ENCODE data around the gene CNNM2. TPM values are rescaled to one million over a fixed set of nuclear protein-coding genes. Genes with fewer than 3 reads are reported as not detected.
A peak's percentile ranks its signal among the peaks of the same experiment; 100 is the strongest.
"Not testable (repeated sequence)": the region's sequence is repeated elsewhere in the genome, so short reads cannot be mapped to it uniquely, and the experiment has no call there.

CNNM2 gene
- total RNA-seq, 1 experiment from 2014 or later = 16.1 TPM

GRCh38 chr10:103130910-103131309, 212.8 kb downstream of the CNNM2 start:
- no TSS peak for BruUV-seq (replicated peaks)
- CTCF ChIA-PET = interaction anchor here (0.6 kb wide), 1 partner anchor 82 kb away, joined by 3 read pairs; no protein-coding TSS in a partner anchor
- Histone ChIP-seq H3K9me3 (peaks cover 11% of the 10 kb centered on the region), H3K4me1 (peaks cover 2% of the 10 kb centered on the region), H3K4me3 (ENCODE audit: low read depth, low read length) (no peak overlapping the region), H3K27me3 (replicated peaks; ENCODE audit: control insufficient read depth, insufficient read depth, low read length) (no peaks in the 10 kb centered on the region), H3K36me3 (ENCODE audit: control insufficient read depth, insufficient read depth, low read length) (no peaks in the 10 kb centered on the region)
- H3K27me3 Mint-ChIP-seq (ENCODE audit: insufficient read depth, unreplicated experiment) = no peaks in the 10 kb centered on the region
- peaks cover 69% of the 10 kb centered on the region for H3K36me3 Mint-ChIP-seq (ENCODE audit: insufficient read depth, unreplicated experiment)
- H3K4me3 Mint-ChIP-seq (ENCODE audit: unreplicated experiment) = no peak overlapping the region
- intact Hi-C loops (cut with micrococcal nuclease; ENCODE audit: unreplicated experiment) = no loop called here
- TF ChIP-seq CTCF (IDR thresholded peaks at IDR 0.05; ENCODE audit: insufficient read depth in 1 of 2, low read depth in 1 of 2, low read length in 1 of 2, severe bottlenecking in 1 of 2, unreplicated experiment in 1 of 2) = no peak
- H3K9me3 Mint-ChIP-seq (ENCODE audit: unreplicated experiment) = peaks cover 12% of the 10 kb centered on the region
- no peak for DNase-seq
- H3K4me1 Mint-ChIP-seq (ENCODE audit: low read depth, unreplicated experiment) = peaks cover 4% of the 10 kb centered on the region
- POLR2A ChIA-PET = interaction anchor here (0.6 kb wide), 1 partner anchor 11 kb away, joined by 3 read pairs; no protein-coding TSS in a partner anchor
- H3K27ac Mint-ChIP-seq (ENCODE audit: unreplicated experiment) = peak overlapping the region; percentile 50

GRCh38 chr10:103135168-103135567, 217.1 kb downstream of the CNNM2 start:
- H3K4me3 ChIP-seq (ENCODE audit: low read depth, low read length); H3K4me1 ChIP-seq; BruUV-seq (replicated peaks); H3K36me3 ChIP-seq (ENCODE audit: control insufficient read depth, insufficient read depth, low read length); intact Hi-C loops (cut with micrococcal nuclease; ENCODE audit: unreplicated experiment); H3K27ac Mint-ChIP-seq (ENCODE audit: unreplicated experiment); CTCF ChIA-PET; H3K4me3 Mint-ChIP-seq (ENCODE audit: unreplicated experiment); H3K27me3 Mint-ChIP-seq (ENCODE audit: insufficient read depth, unreplicated experiment); H3K27me3 ChIP-seq (replicated peaks; ENCODE audit: control insufficient read depth, insufficient read depth, low read length); POLR2A ChIA-PET; DNase-seq; H3K4me1 Mint-ChIP-seq (ENCODE audit: low read depth, unreplicated experiment): not testable (repeated sequence)
- H3K9me3 Mint-ChIP-seq (ENCODE audit: unreplicated experiment) = peaks cover 18% of the 10 kb centered on the region
- H3K36me3 Mint-ChIP-seq (ENCODE audit: insufficient read depth, unreplicated experiment) = peaks cover 76% of the 10 kb centered on the region
- peaks cover 11% of the 10 kb centered on the region for H3K9me3 ChIP-seq

GRCh38 chr10:103139803-103140202, 221.7 kb downstream of the CNNM2 start:
- Mint-ChIP-seq H3K9me3 (ENCODE audit: unreplicated experiment) (peaks cover 14% of the 10 kb centered on the region), H3K27ac (ENCODE audit: unreplicated experiment) (no peak overlapping the region), H3K36me3 (ENCODE audit: insufficient read depth, unreplicated experiment) (peaks cover 49% of the 10 kb centered on the region), H3K4me1 (ENCODE audit: low read depth, unreplicated experiment) (peaks cover 1% of the 10 kb centered on the region), H3K4me3 (ENCODE audit: unreplicated experiment) (no peak overlapping the region), H3K27me3 (ENCODE audit: insufficient read depth, unreplicated experiment) (no peaks in the 10 kb centered on the region)
- intact Hi-C loops (cut with micrococcal nuclease; ENCODE audit: unreplicated experiment) = no loop called here
- no peak overlapping the region for H3K4me3 ChIP-seq (ENCODE audit: low read depth, low read length)
- no peaks in the 10 kb centered on the region; the same call in 1 of the 2 replicates for H3K36me3 ChIP-seq (ENCODE audit: control insufficient read depth, insufficient read depth, low read length)
- BruUV-seq (replicated peaks) = no TSS peak
- H3K9me3 ChIP-seq = peaks cover 6% of the 10 kb centered on the region; the same call in 1 of the 2 replicates
- TF ChIP-seq CTCF (IDR thresholded peaks at IDR 0.05; ENCODE audit: insufficient read depth in 1 of 2, low read depth in 1 of 2, low read length in 1 of 2, severe bottlenecking in 1 of 2, unreplicated experiment in 1 of 2) = no peak
- H3K4me1 ChIP-seq = peaks cover 6% of the 10 kb centered on the region; the same call in 1 of the 2 replicates
- CTCF ChIA-PET = no interaction called here
- no peaks in the 10 kb centered on the region for H3K27me3 ChIP-seq (replicated peaks; ENCODE audit: control insufficient read depth, insufficient read depth, low read length)
- no peak for DNase-seq
- POLR2A ChIA-PET = no interaction called here

Other genes with a start within 250 kb of the CNNM2 start
- 7.8 and 8.0 TPM in 2 replicates for gene ARL3, start 203.9 kb upstream of the CNNM2 start, total RNA-seq (2022)
- 34.8 and 40.0 TPM in 2 replicates for gene SFXN2, start 203.7 kb upstream of the CNNM2 start, total RNA-seq (2022)
- 26.3 and 28.2 TPM in 2 replicates for gene WBP1L, start 174.3 kb upstream of the CNNM2 start, total RNA-seq (2022)
- not detected in 2 replicates for gene CYP17A1, start 80.9 kb upstream of the CNNM2 start, total RNA-seq (2022)
- gene BORCS7, start 64.0 kb upstream of the CNNM2 start, total RNA-seq (2022) = 12.3 and 12.6 TPM in 2 replicates
- 6.4 and 8.6 TPM in 2 replicates for gene AS3MT, start 48.8 kb upstream of the CNNM2 start, total RNA-seq (2022)